ENCODE measurements around the gene HSD11B2. TPM values are rescaled to one million over a fixed set of nuclear protein-coding genes. Genes with fewer than 3 reads are reported as not detected.
A peak's percentile ranks its signal among the peaks of the same experiment; 100 is the strongest.

The HSD11B2 gene
- total RNA-seq, 1 donor from 2014 or later: not detected

- no peak for DNase-seq
Observed at GRCh38 chr16:67435758-67436164, 4.8 kb downstream of the HSD11B2 start.

- no peak for DNase-seq
Observed at GRCh38 chr16:67436640-67437193, 5.8 kb downstream of the HSD11B2 start.

GRCh38 chr16:67437513-67437912 lies 6.6 kb downstream of the HSD11B2 start:
- no peak for DNase-seq

- no peak for DNase-seq
Observed at GRCh38 chr16:67438098-67438791, 7.3 kb downstream of the HSD11B2 start.

GRCh38 chr16:67438824-67439393 lies 8.0 kb downstream of the HSD11B2 start:
- no peak for DNase-seq

GRCh38 chr16:67441271-67441753 lies 10.4 kb downstream of the HSD11B2 start:
- DNase-seq: no peak

- DNase-seq: no peak
Observed at GRCh38 chr16:67441907-67442306, 11.0 kb downstream of the HSD11B2 start.

GRCh38 chr16:67442581-67443255 lies 11.8 kb downstream of the HSD11B2 start:
- DNase-seq: no peak

- no peak for DNase-seq
Observed at GRCh38 chr16:67443265-67443664, 12.3 kb downstream of the HSD11B2 start.

GRCh38 chr16:67444259-67445125 lies 13.6 kb downstream of the HSD11B2 start:
- no peak for DNase-seq

GRCh38 chr16:67445126-67445426 lies 14.2 kb downstream of the HSD11B2 start:
- no peak for DNase-seq

GRCh38 chr16:67445441-67445912 lies 14.6 kb downstream of the HSD11B2 start:
- DNase-seq: no peak

GRCh38 chr16:67445913-67446907 lies 15.3 kb downstream of the HSD11B2 start:
- no peak for DNase-seq

- DNase-seq: no peak
Observed at GRCh38 chr16:67446968-67447507, 16.1 kb downstream of the HSD11B2 start.

- peak; percentile 62 for DNase-seq
Observed at GRCh38 chr16:67447508-67448076, 16.7 kb downstream of the HSD11B2 start.

- no peak for DNase-seq
Observed at GRCh38 chr16:67448580-67448979, 17.7 kb downstream of the HSD11B2 start.

- DNase-seq: no peak
Observed at GRCh38 chr16:67449336-67449735, 18.4 kb downstream of the HSD11B2 start.

GRCh38 chr16:67449739-67450138 lies 18.8 kb downstream of the HSD11B2 start:
- DNase-seq: no peak

- DNase-seq: no peak
Observed at GRCh38 chr16:67451061-67451703, 20.3 kb downstream of the HSD11B2 start.

Data from dermis blood vessel endothelial cell (primary cell).